DMS114 treated with DMSO at 0.1 percent for 48 hours (cell line): ENCODE data around the gene TMEM139.

Source experiments
- DNase-seq: peaks from one replicate; lab custom pipeline; 2025; ENCODE audit not compliant: unreplicated experiment; lab: John Stamatoyannopoulos, UW

TMEM139 gene

DNA sequence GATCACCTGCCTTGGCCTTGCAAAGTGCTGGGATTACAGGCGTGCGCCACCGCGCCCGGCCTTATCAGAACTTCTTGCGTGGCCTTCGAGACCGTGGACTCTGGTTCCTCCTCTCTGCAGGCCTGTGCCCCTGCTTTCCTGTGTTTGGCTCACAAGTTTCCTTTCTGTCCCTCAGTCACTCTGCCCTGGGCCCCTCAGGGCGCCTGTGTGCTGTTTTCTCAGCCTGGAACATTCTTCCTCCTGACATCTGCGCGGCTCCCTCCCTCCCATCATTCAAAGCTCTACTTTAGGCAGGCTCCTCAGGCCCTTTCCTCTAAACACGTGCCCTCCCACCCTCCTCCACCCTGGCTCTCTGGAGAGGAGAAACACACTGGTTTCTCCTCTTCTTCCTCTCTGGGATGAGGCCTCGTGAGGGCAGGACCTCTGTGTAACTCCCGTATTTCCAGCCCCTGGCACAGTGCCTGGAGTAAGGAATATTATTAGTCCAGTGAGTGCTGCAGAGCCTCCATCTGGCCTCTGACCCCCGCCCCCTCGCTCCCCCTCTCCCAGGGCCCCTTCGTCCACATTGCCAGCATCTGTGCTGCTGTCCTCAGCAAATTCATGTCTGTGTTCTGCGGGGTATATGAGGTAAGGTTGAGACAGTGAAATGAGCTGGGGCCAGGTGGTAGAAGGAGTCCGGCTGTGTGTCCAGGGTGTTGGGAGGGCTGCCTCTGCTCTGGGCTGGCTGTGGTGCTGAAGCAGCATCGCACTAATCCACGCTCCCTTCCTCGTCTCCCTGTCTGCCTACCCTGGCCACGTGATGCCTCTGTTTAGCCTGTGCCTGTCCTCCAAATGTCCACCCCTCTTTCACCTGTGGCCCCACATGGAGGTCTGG lies 38.2 kb downstream of the TMEM139 start:
- no peak for DNase-seq

DNA sequence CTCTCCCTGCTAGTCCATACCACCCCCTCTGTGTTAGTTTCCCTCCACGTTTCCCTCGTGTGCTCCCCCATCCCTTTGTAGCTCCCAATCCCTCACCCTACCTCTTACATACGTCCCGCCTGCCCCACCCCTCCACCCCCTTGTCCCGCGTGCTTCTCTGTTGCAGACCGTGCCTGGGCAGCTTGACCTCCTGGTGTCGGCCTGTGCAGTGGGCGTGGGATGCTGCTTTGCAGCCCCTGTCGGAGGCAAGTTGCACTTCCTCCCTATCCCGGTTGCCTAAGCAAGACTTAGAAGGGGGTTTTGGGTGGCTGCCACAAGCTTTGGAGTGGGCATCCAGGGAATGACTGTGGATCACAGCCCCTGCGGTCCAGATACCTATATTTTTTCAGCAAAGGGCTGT lies 38.9 kb downstream of the TMEM139 start:
- no peak for DNase-seq

DNA sequence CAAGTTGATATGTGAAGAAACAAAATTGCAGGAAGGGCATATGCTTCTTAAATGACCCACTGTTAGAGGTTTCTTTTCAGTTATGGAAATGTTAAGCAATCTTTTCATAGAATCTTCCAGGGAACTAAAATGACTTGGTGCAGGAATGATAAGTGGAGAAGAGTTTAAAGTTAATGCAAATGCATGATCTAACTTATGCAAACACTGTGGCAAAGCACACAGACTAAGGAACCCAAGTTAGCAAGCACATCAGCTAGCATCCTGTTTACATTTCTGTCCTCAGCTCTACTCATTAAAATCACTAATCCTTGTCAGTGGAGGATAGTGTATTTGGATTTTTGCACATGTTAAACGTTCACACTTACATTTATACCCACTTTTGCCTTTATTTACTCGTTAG lies 40.5 kb downstream of the TMEM139 start:
- no peak for DNase-seq

DNA sequence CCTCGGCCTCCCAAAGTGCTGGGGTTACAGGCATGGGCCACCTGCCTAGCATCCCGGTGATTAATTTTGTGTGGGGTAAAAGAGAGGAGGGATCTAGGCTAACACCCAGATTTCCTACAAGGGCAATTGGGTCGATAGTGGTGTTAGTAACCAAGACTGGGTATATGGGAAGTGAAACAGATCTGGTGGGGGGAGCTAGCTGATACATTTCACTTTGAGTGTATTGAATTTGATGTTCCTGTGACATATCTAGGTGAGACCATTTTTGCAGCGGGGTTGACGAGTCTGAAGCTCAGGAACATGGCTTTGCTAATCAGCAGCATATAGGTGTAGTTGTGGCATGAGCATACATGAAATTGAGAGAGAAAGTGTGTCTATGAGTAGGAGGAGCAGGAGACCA lies 43.1 kb downstream of the TMEM139 start:
- DNase-seq, result no peak

DNA sequence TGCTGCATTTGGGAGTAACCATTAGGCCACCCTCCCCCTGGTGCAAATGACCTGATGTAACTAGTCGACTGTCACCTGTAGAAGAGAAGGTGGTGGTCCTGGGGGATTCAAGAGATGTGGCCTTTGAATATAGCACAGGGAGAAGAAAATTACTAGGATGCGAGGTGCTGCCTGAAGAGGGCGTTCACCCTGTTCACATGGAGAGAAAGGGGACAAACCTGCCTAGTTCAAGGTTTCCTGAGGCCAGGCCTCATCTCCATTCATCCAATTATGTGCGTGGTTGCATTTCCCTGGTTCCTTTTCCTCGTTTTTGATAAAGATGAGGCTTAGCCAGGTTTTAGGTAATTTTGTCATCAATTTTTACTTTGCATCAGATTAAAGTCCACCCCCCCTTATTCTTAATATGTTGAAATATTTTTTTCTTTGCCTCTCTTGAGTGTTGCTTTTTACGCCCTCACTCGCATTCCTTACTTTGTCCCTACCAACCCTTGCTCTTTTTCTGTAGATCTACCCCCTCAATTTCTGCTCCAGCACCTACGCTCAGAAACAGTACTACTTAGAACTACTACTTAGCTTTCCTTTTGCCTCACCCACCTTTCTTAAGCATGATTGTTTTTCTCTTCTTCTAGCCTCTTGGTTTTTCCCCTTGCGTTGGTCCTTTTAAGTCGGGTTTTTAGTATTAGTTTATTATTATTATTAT lies 44.9 kb downstream of the TMEM139 start:
- DNase-seq, result no peak

DNA sequence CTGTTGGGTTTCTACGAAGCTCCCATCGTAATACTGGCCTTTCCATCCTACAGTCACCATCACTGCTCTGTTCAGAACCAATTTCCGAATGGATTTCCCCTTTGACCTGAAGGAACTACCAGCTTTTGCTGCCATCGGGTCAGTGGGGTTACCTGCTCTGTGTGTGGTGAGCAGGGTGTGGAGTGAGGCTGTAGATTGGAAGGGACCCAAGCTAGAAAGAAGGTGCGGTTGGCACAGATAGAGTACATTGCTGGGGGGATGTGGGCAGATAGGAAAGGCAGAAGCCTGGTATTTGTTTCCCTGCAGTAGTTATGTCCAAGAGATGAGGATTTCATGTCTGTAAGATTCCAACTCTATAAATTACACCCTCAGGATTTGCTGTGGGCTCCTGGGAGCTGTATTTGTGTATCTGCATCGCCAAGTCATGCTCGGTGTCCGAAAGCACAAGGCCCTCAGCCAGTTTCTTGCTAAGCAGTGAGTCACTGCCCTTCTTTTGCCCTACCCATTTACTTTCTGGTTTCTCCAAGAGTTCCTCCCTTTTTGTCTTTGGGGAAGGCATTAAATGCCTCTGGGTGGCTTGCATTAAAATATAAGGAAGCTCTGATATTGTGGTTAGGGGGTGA lies 46.5 kb downstream of the TMEM139 start:
- no peak for DNase-seq

DNA sequence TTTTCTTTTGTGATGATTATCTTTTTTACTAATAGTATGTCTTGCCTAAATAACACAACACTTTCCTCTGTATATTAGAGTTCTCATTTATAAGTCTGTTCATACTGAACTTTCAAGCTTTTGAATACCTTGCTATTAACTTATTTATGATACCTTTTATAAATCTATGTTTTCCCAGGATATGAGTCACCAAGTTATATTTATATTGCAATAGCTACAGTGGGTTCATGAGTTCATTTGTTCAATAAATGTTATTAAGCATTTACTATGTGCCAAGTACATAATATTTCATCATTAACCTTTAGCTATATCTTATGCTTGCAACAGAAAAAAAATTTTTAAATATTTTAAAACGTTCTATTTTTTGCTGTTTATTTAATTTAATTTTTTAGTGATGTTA lies 49.5 kb downstream of the TMEM139 start:
- no peak for DNase-seq

DNA sequence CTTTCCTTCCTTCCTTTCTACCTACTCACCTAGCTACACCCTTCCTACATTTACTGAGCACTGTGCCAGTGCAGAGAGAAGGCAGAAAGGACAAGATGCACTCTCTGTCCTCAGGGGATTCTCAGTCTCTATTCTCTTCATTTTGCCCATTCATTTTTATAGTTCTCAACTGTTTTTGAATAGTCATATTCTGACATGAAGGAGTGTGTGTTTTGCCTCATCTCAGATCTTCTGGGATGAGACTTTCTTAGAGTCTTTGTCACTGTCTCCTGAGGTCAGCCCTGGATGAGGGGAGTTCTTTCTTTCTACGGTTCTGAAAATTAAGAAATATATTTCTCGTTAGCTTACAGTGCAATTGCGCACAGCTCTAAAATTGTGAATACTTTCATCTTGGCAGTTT lies 52.5 kb downstream of the TMEM139 start:
- DNase-seq, result no peak
